ENCODE results near the gene DTX4.

Gene DTX4

GRCh38 chr11:59254286-59254685, 82.4 kb downstream of the DTX4 start:
- ChIA-PET POLR2A (no interaction called here), CTCF (interaction anchor here (0.6 to 0.7 kb wide), 3 partner anchors 27 to 1503 kb away, joined by 3 to 4 read pairs (median 3); no protein-coding TSS in a partner anchor)
- no peak overlapping the region for H3K4me3 ChIP-seq (ENCODE audit: low read depth, low read length)
- TF ChIP-seq ZNF184 (tag by site-specific recombination; IDR thresholded peaks at IDR 0.05) (no peak), ZNF658 (tag by site-specific recombination; IDR thresholded peaks at IDR 0.05) (no peak), ZNF707 (tag by site-specific recombination; IDR thresholded peaks at IDR 0.05) (no peak), GLIS2 (tag by site-specific recombination; IDR thresholded peaks at IDR 0.05) (no peak), GFI1B (tag by site-specific recombination; IDR thresholded peaks at IDR 0.05) (no peak), ZNF585B (tag by site-specific recombination; IDR thresholded peaks at IDR 0.05) (no peak), ZNF544 (tag by site-specific recombination; IDR thresholded peaks at IDR 0.05) (no peak), ZNF223 (tag by site-specific recombination; IDR thresholded peaks at IDR 0.05) (no peak), ZNF112 (tag by site-specific recombination; IDR thresholded peaks at IDR 0.05) (no peak), ZNF791 (tag by site-specific recombination; IDR thresholded peaks at IDR 0.05) (no peak), REPIN1 (tag by site-specific recombination; IDR thresholded peaks at IDR 0.05; ENCODE audit: low read depth) (no peak), ZNF121 (tag by site-specific recombination; IDR thresholded peaks at IDR 0.05) (no peak), GLI4 (tag by site-specific recombination; IDR thresholded peaks at IDR 0.05) (no peak), ZNF2 (tag by site-specific recombination; IDR thresholded peaks at IDR 0.05) (no peak), ZNF16 (tag by site-specific recombination; IDR thresholded peaks at IDR 0.05; ENCODE audit: low read depth) (no peak), ZBTB6 (tag by site-specific recombination; IDR thresholded peaks at IDR 0.05) (no peak), ZNF692 (tag by site-specific recombination; IDR thresholded peaks at IDR 0.05) (no peak), ZNF132 (tag by site-specific recombination; IDR thresholded peaks at IDR 0.05; ENCODE audit: borderline replicate concordance) (no peak), KLF16 (tag by site-specific recombination; IDR thresholded peaks at IDR 0.05) (no peak), SCRT2 (tag by site-specific recombination; IDR thresholded peaks at IDR 0.05) (no peak)
- H3K9me3 ChIP-seq (ENCODE audit: control insufficient read depth, insufficient read depth, low read depth, low read length), result no peaks in the 10 kb centered on the region
- H3K27ac ChIP-seq (ENCODE audit: extremely low read depth, low read depth, low read length), result no peak overlapping the region
- H3K4me1 ChIP-seq (ENCODE audit: control insufficient read depth, insufficient read depth, low read length), result no peaks in the 10 kb centered on the region
- no peaks in the 10 kb centered on the region for H3K36me3 ChIP-seq (ENCODE audit: control insufficient read depth in 2 of 2, insufficient read depth in 1 of 2, low read length in 2 of 2)

- POLR2A ChIA-PET, result no interaction called here
- H3K36me3 ChIP-seq (ENCODE audit: control insufficient read depth in 2 of 2, insufficient read depth in 1 of 2, low read length in 2 of 2), result no peaks in the 10 kb centered on the region
- CTCF ChIA-PET, result no interaction called here
- no peaks in the 10 kb centered on the region for H3K4me1 ChIP-seq (ENCODE audit: control insufficient read depth, insufficient read depth, low read length)
- TF ChIP-seq ZNF140 (tag by site-specific recombination; IDR thresholded peaks at IDR 0.05), result no peak
- TF ChIP-seq ZNF24 (tag by site-specific recombination; IDR thresholded peaks at IDR 0.05), result no peak
- TF ChIP-seq AEBP2 (tag by site-specific recombination; IDR thresholded peaks at IDR 0.05; ENCODE audit: borderline replicate concordance), result no peak
- TF ChIP-seq ZNF174 (tag by site-specific recombination; IDR thresholded peaks at IDR 0.05), result no peak
- no peak for TF ChIP-seq OSR2 (tag by site-specific recombination; IDR thresholded peaks at IDR 0.05)
- TF ChIP-seq ZNF645 (tag by site-specific recombination; IDR thresholded peaks at IDR 0.05), result no peak
- no peak for TF ChIP-seq PRDM10 (tag by site-specific recombination; IDR thresholded peaks at IDR 0.05)
- no peak overlapping the region for H3K4me3 ChIP-seq (ENCODE audit: low read depth, low read length)
- no peak overlapping the region for H3K27ac ChIP-seq (ENCODE audit: extremely low read depth, low read depth, low read length)
- H3K9me3 ChIP-seq (ENCODE audit: control insufficient read depth, insufficient read depth, low read depth, low read length), result no peaks in the 10 kb centered on the region
Measured at GRCh38 chr11:59255281-59255680, 83.3 kb downstream of the DTX4 start.

Data from HEK293 (cell line).